HEK293 (cell line): Measurements from ENCODE around the gene ABRACL.

Source experiments
- EGR2 ChIP-seq: fragments of 450-650 bp; formaldehyde crosslinking; IDR thresholded peaks from 2 replicates; pipeline ENCODE4 v1.5.1; 2016; ENCODE audit warnings: low read depth, missing biosample characterization, missing genetic modification characterization
- HIC1 ChIP-seq: fragments of 450-650 bp; formaldehyde crosslinking; IDR thresholded peaks from 2 replicates; pipeline ENCODE4 v1.5.1; 2016; ENCODE audit warnings: missing biosample characterization, missing genetic modification characterization
- OVOL3 ChIP-seq: fragments of 450-650 bp; formaldehyde crosslinking; IDR thresholded peaks from 2 replicates; pipeline ENCODE4 v1.5.1; 2016; ENCODE audit warnings: missing biosample characterization, missing genetic modification characterization
- PRDM1 ChIP-seq: fragments of 450-650 bp; formaldehyde crosslinking; IDR thresholded peaks from 2 replicates; pipeline ENCODE4; 2016; ENCODE audit warnings: missing biosample characterization, missing genetic modification characterization
- REPIN1 ChIP-seq: fragments of 450-650 bp; formaldehyde crosslinking; IDR thresholded peaks from 2 replicates; pipeline ENCODE4 v1.5.1; 2017; ENCODE audit warnings: missing biosample characterization, missing genetic modification characterization, low read depth
- SCRT1 ChIP-seq: fragments of 450-650 bp; formaldehyde crosslinking; IDR thresholded peaks from 2 replicates; pipeline ENCODE4 v1.5.1; 2016; ENCODE audit warnings: missing biosample characterization, missing genetic modification characterization, borderline replicate concordance
- ZBTB6 ChIP-seq: fragments of 450-650 bp; formaldehyde crosslinking; IDR thresholded peaks from 2 replicates; pipeline ENCODE4 v1.5.1; 2017; ENCODE audit warnings: missing biosample characterization, missing genetic modification characterization
- ZFHX2 ChIP-seq: fragments of 450-650 bp; formaldehyde crosslinking; conservative IDR thresholded peaks from 2 replicates; pipeline ENCODE4 v1.5.1; 2016; ENCODE audit warnings: missing biosample characterization, missing genetic modification characterization
- ZFP41 ChIP-seq: fragments of 450-650 bp; formaldehyde crosslinking; IDR thresholded peaks from 2 replicates; pipeline ENCODE4 v1.5.1; 2016; ENCODE audit warnings: missing biosample characterization, missing genetic modification characterization, borderline replicate concordance
- ZNF214 ChIP-seq: fragments of 450-650 bp; formaldehyde crosslinking; IDR thresholded peaks from 2 replicates; pipeline ENCODE4 v1.5.1; 2017; ENCODE audit warnings: missing biosample characterization, mild to moderate bottlenecking, missing genetic modification characterization, borderline replicate concordance
- ZNF23 ChIP-seq: fragments of 450-650 bp; formaldehyde crosslinking; IDR thresholded peaks from 2 replicates; pipeline ENCODE4 v1.5.1; 2016; ENCODE audit warnings: missing biosample characterization, missing genetic modification characterization, borderline replicate concordance
- ZNF24 ChIP-seq: fragments of 450-650 bp; formaldehyde crosslinking; IDR thresholded peaks from 2 replicates; pipeline ENCODE4 v1.5.1; 2016; ENCODE audit warnings: missing biosample characterization, missing genetic modification characterization
- ZNF248 ChIP-seq: fragments of 450-650 bp; formaldehyde crosslinking; IDR thresholded peaks from 2 replicates; pipeline ENCODE4 v1.5.1; 2017; ENCODE audit warnings: missing biosample characterization, missing genetic modification characterization
- ZNF341 ChIP-seq: fragments of 450-650 bp; formaldehyde crosslinking; IDR thresholded peaks from 2 replicates; pipeline ENCODE4; 2016; ENCODE audit warnings: low read depth, missing biosample characterization, missing genetic modification characterization
- ZNF37A ChIP-seq: fragments of 450-650 bp; IDR thresholded peaks from 2 replicates; pipeline ENCODE4 v1.5.1; 2018; ENCODE audit warnings: missing biosample characterization, missing genetic modification characterization
- ZNF416 ChIP-seq: fragments of 450-650 bp; formaldehyde crosslinking; IDR thresholded peaks from 2 replicates; pipeline ENCODE4 v1.5.1; 2016; ENCODE audit warnings: missing biosample characterization, missing genetic modification characterization
- ZNF423 ChIP-seq: fragments of 450-650 bp; formaldehyde crosslinking; IDR thresholded peaks from 2 replicates; pipeline ENCODE4 v1.5.1; 2016; ENCODE audit warnings: missing biosample characterization, missing genetic modification characterization
- ZNF473 ChIP-seq: fragments of 450-650 bp; formaldehyde crosslinking; IDR thresholded peaks from 2 replicates; pipeline ENCODE4 v1.5.1; 2017; ENCODE audit warnings: missing biosample characterization, missing genetic modification characterization
- ZNF48 ChIP-seq: fragments of 450-650 bp; formaldehyde crosslinking; IDR thresholded peaks from 2 replicates; pipeline ENCODE4 v1.5.1; 2016; ENCODE audit warnings: missing biosample characterization, missing genetic modification characterization
- ZNF600 ChIP-seq: fragments of 450-650 bp; formaldehyde crosslinking; IDR thresholded peaks from 2 replicates; pipeline ENCODE4 v1.5.1; 2016; ENCODE audit warnings: missing biosample characterization, missing genetic modification characterization
- ZNF654 ChIP-seq: fragments of 450-650 bp; formaldehyde crosslinking; IDR thresholded peaks from 2 replicates; pipeline ENCODE4 v1.5.1; 2016; ENCODE audit warnings: low read depth, missing biosample characterization, missing genetic modification characterization
- ZNF658 ChIP-seq: fragments of 450-650 bp; formaldehyde crosslinking; IDR thresholded peaks from 2 replicates; pipeline ENCODE4; 2016; ENCODE audit warnings: missing biosample characterization, missing genetic modification characterization
- ZNF664 ChIP-seq: fragments of 450-650 bp; formaldehyde crosslinking; IDR thresholded peaks from 2 replicates; pipeline ENCODE4 v1.5.1; 2016; ENCODE audit warnings: missing biosample characterization, missing genetic modification characterization
- ZNF76 ChIP-seq: fragments of 450-650 bp; formaldehyde crosslinking; IDR thresholded peaks from 2 replicates; pipeline ENCODE4; 2016; ENCODE audit warnings: low read depth, missing biosample characterization, missing genetic modification characterization, borderline replicate concordance
- ZNF768 ChIP-seq: fragments of 450-650 bp; formaldehyde crosslinking; IDR thresholded peaks from 2 replicates; pipeline ENCODE4 v1.5.1; 2018; ENCODE audit warnings: missing biosample characterization, mild to moderate bottlenecking, missing genetic modification characterization
- ZNF791 ChIP-seq: fragments of 450-650 bp; formaldehyde crosslinking; IDR thresholded peaks from 2 replicates; pipeline ENCODE4 v1.5.1; 2016; ENCODE audit warnings: missing biosample characterization, missing genetic modification characterization
- ZSCAN16 ChIP-seq: fragments of 450-650 bp; formaldehyde crosslinking; IDR thresholded peaks from 2 replicates; pipeline ENCODE4 v1.5.1; 2016; ENCODE audit warnings: missing biosample characterization, missing genetic modification characterization
- ZSCAN18 ChIP-seq: fragments of 450-650 bp; formaldehyde crosslinking; IDR thresholded peaks from 2 replicates; pipeline ENCODE4 v1.5.1; 2016; ENCODE audit warnings: missing biosample characterization, missing genetic modification characterization
- ZXDB ChIP-seq: fragments of 450-650 bp; formaldehyde crosslinking; IDR thresholded peaks from 2 replicates; pipeline ENCODE4 v1.5.1; 2016; ENCODE audit warnings: missing biosample characterization, missing genetic modification characterization
- TF ChIP-seq, protein P1 (sequence below): fragments of 450-650 bp; formaldehyde crosslinking; IDR thresholded peaks from 2 replicates; pipeline ENCODE4 v1.5.1; 2017; ENCODE audit warnings: missing biosample characterization, missing genetic modification characterization
- TF ChIP-seq, protein P2 (sequence below): fragments of 450-650 bp; formaldehyde crosslinking; IDR thresholded peaks from 2 replicates; pipeline ENCODE4 v1.5.1; 2016; ENCODE audit warnings: missing biosample characterization, missing genetic modification characterization, low read depth
- TF ChIP-seq, protein P3 (sequence below): fragments of 450-650 bp; formaldehyde crosslinking; optimal IDR thresholded peaks from 2 replicates; pipeline ENCODE3; 2016; ENCODE audit warnings: missing biosample characterization, mild to moderate bottlenecking, missing genetic modification characterization

ABRACL gene

GRCh38 chr6:138987643-138988468, 40.7 kb upstream of the ABRACL start, which contains the start of gene REPS1 (continued):
- TF ChIP-seq ZXDB (tag by site-specific recombination), result peak; percentile 81
- peak; percentile 67; the same call in 1 of the 2 replicates for TF ChIP-seq ZNF76
- no peak for TF ChIP-seq ZNF664 (tag by site-specific recombination)
- no peak for TF ChIP-seq ZNF248 (tag by site-specific recombination)
- no peak for TF ChIP-seq ZNF37A (tag by site-specific recombination)
- no peak for TF ChIP-seq ZSCAN16
- TF ChIP-seq SCRT1, result no peak
- no peak for TF ChIP-seq ZNF48 (tag by site-specific recombination)
- TF ChIP-seq, protein P1, sequence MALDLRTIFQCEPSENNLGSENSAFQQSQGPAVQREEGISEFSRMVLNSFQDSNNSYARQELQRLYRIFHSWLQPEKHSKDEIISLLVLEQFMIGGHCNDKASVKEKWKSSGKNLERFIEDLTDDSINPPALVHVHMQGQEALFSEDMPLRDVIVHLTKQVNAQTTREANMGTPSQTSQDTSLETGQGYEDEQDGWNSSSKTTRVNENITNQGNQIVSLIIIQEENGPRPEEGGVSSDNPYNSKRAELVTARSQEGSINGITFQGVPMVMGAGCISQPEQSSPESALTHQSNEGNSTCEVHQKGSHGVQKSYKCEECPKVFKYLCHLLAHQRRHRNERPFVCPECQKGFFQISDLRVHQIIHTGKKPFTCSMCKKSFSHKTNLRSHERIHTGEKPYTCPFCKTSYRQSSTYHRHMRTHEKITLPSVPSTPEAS (tag by site-specific recombination), result no peak
- peak; percentile 79 for TF ChIP-seq ZFHX2 (tag by site-specific recombination)
- no peak for TF ChIP-seq ZNF768
- no peak for TF ChIP-seq ZNF423 (tag by site-specific recombination)
- TF ChIP-seq ZNF600 (tag by site-specific recombination), result peak; percentile 73
- TF ChIP-seq ZNF654, result no peak; the same call in 1 of the 2 replicates
- TF ChIP-seq ZNF24 (tag by site-specific recombination), result peak; percentile 77; the same call in 1 of the 2 replicates
- TF ChIP-seq EGR2, result peak; percentile 77
- TF ChIP-seq ZNF473 (tag by site-specific recombination), result no peak
- no peak for TF ChIP-seq ZSCAN18 (tag by site-specific recombination)
- no peak for TF ChIP-seq ZNF23 (tag by site-specific recombination)
- no peak for TF ChIP-seq OVOL3 (tag by site-specific recombination)
- TF ChIP-seq ZNF214 (tag by site-specific recombination), result no peak
- peak; percentile 88; the same call in 1 of the 2 replicates for TF ChIP-seq ZNF341 (tag by site-specific recombination)
- TF ChIP-seq ZNF658 (tag by site-specific recombination), result no peak
- no peak for TF ChIP-seq ZFP41 (tag by site-specific recombination)
- TF ChIP-seq, protein P2, sequence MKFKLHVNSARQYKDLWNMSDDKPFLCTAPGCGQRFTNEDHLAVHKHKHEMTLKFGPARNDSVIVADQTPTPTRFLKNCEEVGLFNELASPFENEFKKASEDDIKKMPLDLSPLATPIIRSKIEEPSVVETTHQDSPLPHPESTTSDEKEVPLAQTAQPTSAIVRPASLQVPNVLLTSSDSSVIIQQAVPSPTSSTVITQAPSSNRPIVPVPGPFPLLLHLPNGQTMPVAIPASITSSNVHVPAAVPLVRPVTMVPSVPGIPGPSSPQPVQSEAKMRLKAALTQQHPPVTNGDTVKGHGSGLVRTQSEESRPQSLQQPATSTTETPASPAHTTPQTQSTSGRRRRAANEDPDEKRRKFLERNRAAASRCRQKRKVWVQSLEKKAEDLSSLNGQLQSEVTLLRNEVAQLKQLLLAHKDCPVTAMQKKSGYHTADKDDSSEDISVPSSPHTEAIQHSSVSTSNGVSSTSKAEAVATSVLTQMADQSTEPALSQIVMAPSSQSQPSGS (tag by site-specific recombination), result no peak
- TF ChIP-seq HIC1 (tag by site-specific recombination), result no peak
- no peak for TF ChIP-seq ZNF791 (tag by site-specific recombination)
- no peak for TF ChIP-seq ZNF416 (tag by site-specific recombination)
- 0 out of 2 replicates have a peak, but pooled peaks have one; percentile 29 for TF ChIP-seq REPIN1 (tag by site-specific recombination)
- peak; percentile 58; the same call in 1 of the 2 replicates for TF ChIP-seq ZBTB6 (tag by site-specific recombination)
- TF ChIP-seq PRDM1, result peak; percentile 39; the same call in 1 of the 2 replicates
- TF ChIP-seq, protein P3, sequence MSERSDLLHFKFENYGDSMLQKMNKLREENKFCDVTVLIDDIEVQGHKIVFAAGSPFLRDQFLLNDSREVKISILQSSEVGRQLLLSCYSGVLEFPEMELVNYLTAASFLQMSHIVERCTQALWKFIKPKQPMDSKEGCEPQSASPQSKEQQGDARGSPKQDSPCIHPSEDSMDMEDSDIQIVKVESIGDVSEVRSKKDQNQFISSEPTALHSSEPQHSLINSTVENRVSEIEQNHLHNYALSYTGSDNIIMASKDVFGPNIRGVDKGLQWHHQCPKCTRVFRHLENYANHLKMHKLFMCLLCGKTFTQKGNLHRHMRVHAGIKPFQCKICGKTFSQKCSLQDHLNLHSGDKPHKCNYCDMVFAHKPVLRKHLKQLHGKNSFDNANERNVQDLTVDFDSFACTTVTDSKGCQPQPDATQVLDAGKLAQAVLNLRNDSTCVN (tag by site-specific recombination), result peak; percentile 99
